ENCODE data around the gene MCM7. TPM values are rescaled to one million over a fixed set of nuclear protein-coding genes. Genes with fewer than 3 reads are reported as not detected.

Gene MCM7
- total RNA-seq, 1 donor from 2014 or later: 196 TPM

GRCh38 chr7:100093498-100093897 lies 7.7 kb downstream of the MCM7 start:
- Mint-ChIP-seq H3K27ac (ENCODE audit: unreplicated experiment) (peak overlapping the region; percentile 77), H3K9me3 (ENCODE audit: unreplicated experiment) (peaks cover 20% of the 10 kb centered on the region), H3K36me3 (ENCODE audit: unreplicated experiment) (peaks cover 7% of the 10 kb centered on the region), H3K27me3 (ENCODE audit: unreplicated experiment) (peaks cover 5% of the 10 kb centered on the region), H3K4me3 (ENCODE audit: unreplicated experiment) (peak overlapping the region; percentile 64), H3K4me1 (ENCODE audit: low read depth, unreplicated experiment) (peaks cover 32% of the 10 kb centered on the region)
- no peak for TF ChIP-seq CTCF (IDR thresholded peaks at IDR 0.05; ENCODE audit: partially characterized antibody, unreplicated experiment)
- no peak for DNase-seq

- Mint-ChIP-seq H3K27ac (ENCODE audit: unreplicated experiment) (peak overlapping the region; percentile 77), H3K4me3 (ENCODE audit: unreplicated experiment) (peak overlapping the region; percentile 25), H3K4me1 (ENCODE audit: low read depth, unreplicated experiment) (peaks cover 29% of the 10 kb centered on the region), H3K9me3 (ENCODE audit: unreplicated experiment) (peaks cover 19% of the 10 kb centered on the region), H3K27me3 (ENCODE audit: unreplicated experiment) (peaks cover 6% of the 10 kb centered on the region), H3K36me3 (ENCODE audit: unreplicated experiment) (peaks cover 2% of the 10 kb centered on the region)
- TF ChIP-seq CTCF (IDR thresholded peaks at IDR 0.05; ENCODE audit: partially characterized antibody, unreplicated experiment): no peak
- DNase-seq: no peak
Observed at GRCh38 chr7:100093054-100093453, 8.1 kb downstream of the MCM7 start.

GRCh38 chr7:100091411-100092181 lies 9.6 kb downstream of the MCM7 start:
- DNase-seq: no peak
- Mint-ChIP-seq H3K9me3 (ENCODE audit: unreplicated experiment) (peaks cover 11% of the 10 kb centered on the region), H3K27ac (ENCODE audit: unreplicated experiment) (peak overlapping the region; percentile 5), H3K27me3 (ENCODE audit: unreplicated experiment) (peaks cover 8% of the 10 kb centered on the region), H3K4me1 (ENCODE audit: low read depth, unreplicated experiment) (peaks cover 18% of the 10 kb centered on the region), H3K4me3 (ENCODE audit: unreplicated experiment) (peak overlapping the region; percentile 6), H3K36me3 (ENCODE audit: unreplicated experiment) (no peaks in the 10 kb centered on the region)
- TF ChIP-seq CTCF (IDR thresholded peaks at IDR 0.05; ENCODE audit: partially characterized antibody, unreplicated experiment): no peak

GRCh38 chr7:100090527-100091410 lies 10.4 kb downstream of the MCM7 start:
- peaks cover 8% of the 10 kb centered on the region for H3K27me3 Mint-ChIP-seq (ENCODE audit: unreplicated experiment)
- peaks cover 18% of the 10 kb centered on the region for H3K4me1 Mint-ChIP-seq (ENCODE audit: low read depth, unreplicated experiment)
- H3K9me3 Mint-ChIP-seq (ENCODE audit: unreplicated experiment): peaks cover 10% of the 10 kb centered on the region
- TF ChIP-seq CTCF (IDR thresholded peaks at IDR 0.05; ENCODE audit: partially characterized antibody, unreplicated experiment): no peak
- DNase-seq: no peak
- H3K36me3 Mint-ChIP-seq (ENCODE audit: unreplicated experiment): no peaks in the 10 kb centered on the region
- H3K27ac Mint-ChIP-seq (ENCODE audit: unreplicated experiment): no peak overlapping the region
- H3K4me3 Mint-ChIP-seq (ENCODE audit: unreplicated experiment): peak overlapping the region; percentile 49
